AG10803 (cell line): ENCODE measurements around the gene IRAK2.
"Not testable (repeated sequence)": the region's sequence is repeated elsewhere in the genome, so short reads cannot be mapped to it uniquely, and the experiment has no call there.

Experiments
- DNase-seq: peaks from one replicate; pipeline ENCODE4 v3.0.0; 2010; ENCODE audit warnings: low read depth
- H3K4me3 ChIP-seq: 2 replicates; pipeline ENCODE4 v1.5.1; 2011; ENCODE audit warnings: mild to moderate bottlenecking, low read length, control low read depth
- CTCF ChIP-seq: conservative IDR thresholded peaks from 2 replicates; pipeline ENCODE4 v1.5.1; 2011; ENCODE audit warnings: mild to moderate bottlenecking, low read length, control low read depth, inconsistent platforms

Gene IRAK2

GRCh38 chr3:10164546-10165393 is at the start of gene IRAK2:
IRAK2 (plus strand) TSS chr3:10164919; CDS start chr3:10164955, 36 bp downstream.
- DNase-seq = peak; percentile 55
- peak within 1 kb of the TSS; percentile 86 for H3K4me3 ChIP-seq
- peak; percentile 47 for TF ChIP-seq CTCF

GRCh38 chr3:10115326-10116137 is 49.2 kb upstream of the IRAK2 start, which contains the start of gene BRK1:
BRK1 (plus strand) TSS chr3:10115675; CDS start chr3:10115702, 27 bp downstream.
- peak within 1 kb of the TSS; percentile 100 for H3K4me3 ChIP-seq
- TF ChIP-seq CTCF = 0 out of 2 replicates have a peak, but pooled peaks have one; percentile 6
- DNase-seq = peak; percentile 95

- no peak for TF ChIP-seq CTCF
- H3K4me3 ChIP-seq = peak overlapping the region; percentile 100
- peak; percentile 55 for DNase-seq
Observed at GRCh38 chr3:10116138-10116460, 48.6 kb upstream of the IRAK2 start.

GRCh38 chr3:10116928-10117327 is 47.8 kb upstream of the IRAK2 start:
- peak overlapping the region; percentile 100 for H3K4me3 ChIP-seq
- DNase-seq = no peak
- TF ChIP-seq CTCF = no peak

GRCh38 chr3:10119376-10119775 is 45.3 kb upstream of the IRAK2 start:
- no peak for TF ChIP-seq CTCF
- no peak for DNase-seq

GRCh38 chr3:10121064-10121463 is 43.7 kb upstream of the IRAK2 start:
- no peak for DNase-seq
- no peak overlapping the region for H3K4me3 ChIP-seq
- TF ChIP-seq CTCF = no peak

More at GRCh38 chr3:10119376-10119775, 45.3 kb upstream of the IRAK2 start:
- H3K4me3 ChIP-seq = no peak overlapping the region

GRCh38 chr3:10122724-10123123 is 42.0 kb upstream of the IRAK2 start:
- no peak for TF ChIP-seq CTCF
- no peak overlapping the region for H3K4me3 ChIP-seq
- no peak for DNase-seq

- DNase-seq, H3K4me3 ChIP-seq: not testable (repeated sequence)
Observed at GRCh38 chr3:10135872-10136271, 28.8 kb upstream of the IRAK2 start.
